ENCODE results near the gene SPEM3. TPM values are rescaled to one million over a fixed set of nuclear protein-coding genes. Genes with fewer than 3 reads are reported as not detected.

Gene SPEM3
- total and polyA plus RNA-seq, 2 donors (not counting 3 experiments of a cell fraction or from before 2014, with no cell fraction given) = not detected

DNA sequence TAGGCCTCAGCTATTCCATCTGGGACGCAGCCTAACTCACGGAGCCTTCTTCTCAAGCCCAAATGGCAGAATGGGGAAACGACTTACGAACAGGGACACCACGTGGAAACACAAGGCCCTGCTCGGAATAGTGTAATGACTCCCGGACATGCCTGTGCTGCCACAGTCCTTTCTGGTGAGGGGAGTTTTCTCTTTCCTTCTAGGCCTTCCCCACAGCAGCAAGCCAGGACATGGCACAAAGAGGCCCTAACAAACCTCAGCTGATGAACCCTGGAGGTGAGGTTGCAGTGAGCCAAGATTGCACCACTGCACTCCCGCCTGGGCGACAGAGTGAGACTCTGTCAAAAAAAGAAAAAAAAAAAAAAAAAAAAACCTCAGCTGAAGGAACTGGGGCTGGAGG is 35.4 kb downstream of the SPEM3 start:
- Histone ChIP-seq H3K4me1 (ENCODE audit: control insufficient read depth, extremely low read depth, insufficient read depth, low read length) (no peaks in the 10 kb centered on the region), H2AFZ (ENCODE audit: low read depth, low read length) (no peak overlapping the region), H3K36me3 (ENCODE audit: control insufficient read depth in 2 of 2, extremely low read depth in 1 of 2, insufficient read depth in 2 of 2, low read length in 2 of 2) (peaks cover 0 to 16% of the 10 kb centered on the region in 2 experiments), H3K4me2 (ENCODE audit: insufficient read depth, low read length) (no peak overlapping the region), H4K20me1 (replicated peaks; ENCODE audit: control insufficient read depth, extremely low read depth, insufficient read depth, low read length) (no peaks in the 10 kb centered on the region), H3K9me3 (replicated peaks; ENCODE audit: control insufficient read depth, insufficient read depth, low read length) (no peaks in the 10 kb centered on the region), H3K27me3 (ENCODE audit: control insufficient read depth in 2 of 2, insufficient read depth in 2 of 2, low read length in 2 of 2) (no peaks in the 10 kb centered on the region), H3K9ac (replicated peaks; ENCODE audit: extremely low read depth, insufficient read depth, low read length) (no peak overlapping the region), H3K79me2 (ENCODE audit: control insufficient read depth, insufficient read depth, low read length) (peaks cover 11% of the 10 kb centered on the region), H3K4me3 (replicated peaks in 1 of 3; ENCODE audit: insufficient read depth in 1 of 3, low read depth in 1 of 3, low read length in 3 of 3) (no peak overlapping the region), H3K9me1 (replicated peaks; ENCODE audit: control insufficient read depth, extremely low read depth, insufficient read depth, low read length) (no peaks in the 10 kb centered on the region), H3K27ac (ENCODE audit: insufficient read depth, low read depth, low read length) (no peak overlapping the region)
- FAIRE-seq (no peak), DNase-seq (ENCODE audit: low read depth, low spot score) (no peak)
- TF ChIP-seq, protein P1, sequence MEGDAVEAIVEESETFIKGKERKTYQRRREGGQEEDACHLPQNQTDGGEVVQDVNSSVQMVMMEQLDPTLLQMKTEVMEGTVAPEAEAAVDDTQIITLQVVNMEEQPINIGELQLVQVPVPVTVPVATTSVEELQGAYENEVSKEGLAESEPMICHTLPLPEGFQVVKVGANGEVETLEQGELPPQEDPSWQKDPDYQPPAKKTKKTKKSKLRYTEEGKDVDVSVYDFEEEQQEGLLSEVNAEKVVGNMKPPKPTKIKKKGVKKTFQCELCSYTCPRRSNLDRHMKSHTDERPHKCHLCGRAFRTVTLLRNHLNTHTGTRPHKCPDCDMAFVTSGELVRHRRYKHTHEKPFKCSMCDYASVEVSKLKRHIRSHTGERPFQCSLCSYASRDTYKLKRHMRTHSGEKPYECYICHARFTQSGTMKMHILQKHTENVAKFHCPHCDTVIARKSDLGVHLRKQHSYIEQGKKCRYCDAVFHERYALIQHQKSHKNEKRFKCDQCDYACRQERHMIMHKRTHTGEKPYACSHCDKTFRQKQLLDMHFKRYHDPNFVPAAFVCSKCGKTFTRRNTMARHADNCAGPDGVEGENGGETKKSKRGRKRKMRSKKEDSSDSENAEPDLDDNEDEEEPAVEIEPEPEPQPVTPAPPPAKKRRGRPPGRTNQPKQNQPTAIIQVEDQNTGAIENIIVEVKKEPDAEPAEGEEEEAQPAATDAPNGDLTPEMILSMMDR (IDR thresholded peaks at IDR 0.05; ENCODE audit: extremely low read depth in 1 of 2, insufficient read depth in 1 of 2, low read depth in 1 of 2, low read length in 2 of 2) = no peak
- no peak for TF ChIP-seq FOS (IDR thresholded peaks at IDR 0.05; ENCODE audit: borderline replicate concordance, insufficient read depth, low read length)
- no peak for TF ChIP-seq EZH2 (IDR thresholded peaks at IDR 0.05; ENCODE audit: borderline replicate concordance, low read depth, low read length, severe bottlenecking)
- no peak for TF ChIP-seq POLR2A (IDR thresholded peaks at IDR 0.05; ENCODE audit: low read depth, low read length)
- TF ChIP-seq MYC (IDR thresholded peaks at IDR 0.05; ENCODE audit: low read depth, low read length) = no peak
- no peak for TF ChIP-seq POLR2AphosphoS5 (IDR thresholded peaks at IDR 0.05; ENCODE audit: insufficient read depth, low read depth, low read length)
- TF ChIP-seq GATA2 (IDR thresholded peaks at IDR 0.05; ENCODE audit: insufficient read depth, insufficient read length, low read depth, low read length) = no peak
- TF ChIP-seq, protein P2, sequence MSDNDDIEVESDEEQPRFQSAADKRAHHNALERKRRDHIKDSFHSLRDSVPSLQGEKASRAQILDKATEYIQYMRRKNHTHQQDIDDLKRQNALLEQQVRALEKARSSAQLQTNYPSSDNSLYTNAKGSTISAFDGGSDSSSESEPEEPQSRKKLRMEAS (IDR thresholded peaks at IDR 0.05; ENCODE audit: insufficient read depth, insufficient read length) = no peak
- no peak for TF ChIP-seq JUN (IDR thresholded peaks at IDR 0.05; ENCODE audit: borderline replicate concordance, insufficient read depth, insufficient read length, low read depth)
- dilution Hi-C loops (cut with MboI; ENCODE audit: extremely low pct_ligation_motif_present, low sequenced_read_pairs) (no loop called here), intact Hi-C loops (cut with micrococcal nuclease) (no loop called here)
- ChIA-PET POLR2A (interaction anchor here (0.6 to 1.2 kb wide), 3 partner anchors 14 to 176 kb away, joined by 3 to 4 read pairs (median 4); partner anchors contain the start of gene ZBTB4), CTCF (interaction anchor here (1.4 kb wide), 1 partner anchor 37 kb away, joined by 3 read pairs; no protein-coding TSS in a partner anchor)
- no TSS peak for BruUV-seq (replicated peaks)

All from endothelial cell of umbilical vein (primary cell).